HG03060 (cell line): ENCODE measurements around the gene MOCS1.
"Not testable (repeated sequence)": the region's sequence is repeated elsewhere in the genome, so short reads cannot be mapped to it uniquely, and the experiment has no call there.

Source experiments
- ATAC-seq: cut with Tn5 transposase; IDR thresholded peaks from one replicate; pipeline ENCODE4 v1.9.1; 2021; ENCODE audit warnings: low read depth, moderate number of reproducible peaks; ENCODE audit not compliant: unreplicated experiment

Gene MOCS1

DNA sequence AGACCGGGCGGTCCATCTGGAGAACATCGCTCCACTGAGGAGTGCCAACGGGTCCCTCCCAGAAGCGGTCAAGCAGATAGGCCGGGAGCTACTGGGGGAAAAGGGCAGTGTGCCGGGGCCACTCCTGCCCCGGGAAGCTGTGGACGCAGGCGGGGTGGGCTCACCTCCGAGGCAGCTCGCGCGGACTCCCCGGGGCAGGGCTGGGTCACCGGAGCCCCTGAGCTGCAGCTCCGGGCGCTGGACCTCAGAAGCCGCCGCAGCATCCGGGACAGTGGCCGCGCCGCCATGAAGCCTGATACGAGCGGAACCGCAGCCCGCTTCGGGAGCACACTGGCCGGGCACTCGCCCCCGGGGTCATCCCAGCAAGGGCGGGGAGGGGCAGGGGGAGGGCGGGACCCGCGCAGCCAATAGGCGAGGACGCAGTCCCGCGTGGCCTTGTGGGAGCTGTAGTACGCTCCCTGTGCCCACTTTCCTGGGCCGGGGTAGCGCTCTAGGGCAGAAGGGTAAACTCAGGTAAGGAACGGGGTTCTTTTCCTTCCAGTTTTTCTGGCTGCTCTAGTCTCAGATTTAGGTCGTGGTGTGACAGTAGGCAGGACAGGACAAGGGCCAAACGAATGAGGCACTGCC is at the start of gene MOCS1:
Gene MOCS1, minus strand, starts transcription at position 332 of the 627 bp plus-strand sequence. Its CDS starts 45 bp downstream, at position 287.
- no peak for ATAC-seq

DNA sequence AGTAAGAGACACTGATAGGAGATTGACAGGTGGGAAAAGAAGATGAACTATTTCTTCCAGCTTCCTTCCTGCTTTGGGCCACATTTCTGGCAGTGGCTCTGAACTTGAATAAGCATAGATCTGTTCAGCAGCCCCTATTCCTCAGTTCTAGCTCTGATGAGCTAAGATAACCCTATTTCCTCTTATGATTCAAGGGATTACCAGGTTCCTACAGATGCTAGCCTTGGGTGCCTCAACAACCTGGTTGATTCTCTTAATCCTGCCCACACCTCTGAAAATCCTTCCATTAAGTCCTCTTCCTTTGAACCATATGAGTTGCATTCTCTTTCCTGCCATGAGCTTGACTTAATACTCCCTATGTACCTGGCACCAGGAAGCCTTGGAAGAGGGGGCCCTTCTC is 49.8 kb upstream of the MOCS1 start:
- no peak for ATAC-seq

DNA sequence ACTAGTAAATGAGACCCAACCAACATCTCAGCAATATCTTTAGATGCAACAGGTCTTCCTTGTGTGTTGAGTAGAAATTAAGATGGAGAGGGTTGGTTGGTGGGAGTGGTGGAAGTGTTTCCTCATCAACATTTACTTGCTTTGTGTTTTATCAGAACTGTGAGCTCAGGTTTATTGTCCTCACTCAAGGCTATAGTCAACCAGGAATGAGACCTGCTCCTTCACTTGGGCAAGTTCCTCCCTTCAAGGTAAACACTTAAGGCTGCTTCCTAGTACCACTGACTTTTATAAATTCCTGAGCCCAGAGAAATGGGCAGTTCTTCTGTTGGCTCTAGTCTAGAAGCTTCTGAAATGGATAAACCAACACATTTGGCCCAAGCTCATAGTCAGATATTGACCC is 48.9 kb upstream of the MOCS1 start:
- ATAC-seq: no peak

DNA sequence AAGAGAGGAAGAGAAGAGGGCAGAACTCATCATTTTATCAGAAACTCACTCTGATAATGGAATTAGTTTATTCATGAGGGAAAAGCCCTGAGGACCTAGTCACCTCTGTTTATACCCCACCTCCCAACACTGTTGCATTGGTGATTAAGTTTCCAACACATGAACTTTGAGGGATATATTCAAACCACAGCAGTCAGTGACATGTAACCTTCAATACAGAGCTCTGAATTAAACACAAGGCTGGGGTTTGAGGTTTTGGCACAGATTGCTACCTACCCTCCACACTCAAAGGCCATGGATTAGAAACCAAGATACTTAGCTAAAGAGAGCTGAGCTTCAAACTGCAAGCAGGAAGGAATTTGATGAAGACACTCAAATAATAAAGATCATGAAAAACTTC is 48.5 kb upstream of the MOCS1 start:
- ATAC-seq: no peak

DNA sequence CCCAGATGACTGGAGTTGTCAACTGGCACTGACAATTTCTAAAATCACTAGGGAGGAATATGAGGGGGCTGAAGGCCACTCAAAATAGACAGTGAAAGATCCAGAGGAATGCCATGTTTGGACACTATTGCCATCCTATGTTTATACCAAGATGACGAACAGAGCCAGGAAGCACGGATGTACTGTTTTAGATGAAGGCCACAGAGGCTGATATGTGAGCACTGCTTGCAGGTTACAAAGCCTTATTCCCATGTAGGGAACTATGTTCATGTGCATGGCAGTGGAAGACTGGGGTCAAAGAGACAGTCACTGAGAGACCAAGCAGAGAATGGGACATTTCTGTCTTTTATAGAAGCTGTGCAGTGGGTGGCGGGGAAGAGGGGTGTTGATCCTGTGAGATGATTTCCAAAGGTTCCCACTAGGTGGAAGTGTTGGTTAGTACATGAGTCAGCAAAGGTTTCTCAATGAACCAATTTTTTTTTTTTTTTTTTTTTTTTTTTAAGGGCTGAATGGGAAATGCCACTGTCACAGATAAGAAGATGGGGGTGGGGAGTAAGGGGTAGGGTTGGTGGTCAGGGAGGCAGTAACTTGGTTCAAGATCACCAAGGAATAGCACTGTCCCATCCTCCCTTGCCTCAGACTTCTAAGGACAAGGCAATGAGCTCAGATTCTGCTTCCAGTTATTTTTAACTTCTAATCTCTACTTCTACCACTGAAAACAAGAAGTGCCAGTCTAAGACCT is 46.7 kb upstream of the MOCS1 start:
- ATAC-seq: no peak

DNA sequence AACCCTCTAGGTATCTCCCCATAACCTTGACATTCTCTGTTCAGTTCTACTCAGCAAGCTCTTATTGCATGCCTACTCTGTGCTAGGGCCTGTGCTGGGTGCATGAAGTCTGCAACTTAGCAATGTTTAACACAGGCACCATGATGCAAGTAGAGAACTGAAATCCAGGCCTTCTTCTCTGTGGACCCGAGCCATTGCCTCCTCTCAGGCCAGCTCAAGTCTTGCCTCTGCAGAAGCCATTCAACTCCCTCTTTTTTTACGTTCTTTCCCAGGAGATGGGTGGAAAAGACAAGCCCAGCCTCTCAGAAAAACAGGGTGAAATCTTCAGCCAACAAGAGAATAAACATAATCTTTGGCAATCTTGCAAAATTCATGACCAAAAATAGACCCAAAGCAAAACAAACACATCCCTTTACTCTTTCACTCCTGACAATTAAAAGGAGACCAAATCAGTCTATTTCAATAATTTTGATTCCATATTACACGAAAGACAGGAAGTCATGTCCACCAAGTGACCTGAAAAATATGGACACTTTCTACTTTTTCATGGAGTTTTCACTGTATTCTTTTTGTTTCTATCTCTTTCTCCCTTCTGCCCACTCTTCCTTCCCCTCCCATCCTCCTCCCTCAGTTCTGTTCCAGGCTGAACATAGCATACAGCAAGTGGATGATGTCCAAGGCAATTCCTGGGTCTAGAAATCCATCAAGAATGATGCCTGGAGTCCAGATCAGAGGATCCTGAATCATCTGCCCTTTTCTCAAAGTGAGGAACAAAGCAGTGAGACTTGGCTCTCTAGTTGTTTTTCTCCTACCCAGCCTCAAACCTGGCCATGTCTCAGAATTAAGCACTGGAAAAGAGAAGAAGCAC is 45.4 kb upstream of the MOCS1 start:
- no peak for ATAC-seq

DNA sequence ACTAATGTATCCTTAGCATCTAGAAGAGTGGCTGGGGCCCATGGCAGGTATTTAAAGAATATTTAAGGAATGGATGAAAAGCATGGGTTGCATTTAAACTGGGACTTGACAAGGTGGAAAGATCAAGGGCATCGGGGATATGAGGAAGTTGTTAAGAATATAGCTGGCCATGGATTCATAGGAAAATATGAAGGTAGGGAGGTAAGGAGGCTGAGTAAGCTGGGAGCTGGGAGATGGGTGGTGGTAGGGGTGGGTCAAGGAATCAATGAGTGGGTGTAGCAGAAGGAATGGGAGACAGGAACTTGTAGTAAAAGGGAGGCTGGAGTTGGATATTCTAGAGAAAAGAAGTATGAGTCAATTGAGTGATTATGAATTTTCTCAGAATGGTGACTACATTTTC is 44.0 kb upstream of the MOCS1 start:
- no peak for ATAC-seq

DNA sequence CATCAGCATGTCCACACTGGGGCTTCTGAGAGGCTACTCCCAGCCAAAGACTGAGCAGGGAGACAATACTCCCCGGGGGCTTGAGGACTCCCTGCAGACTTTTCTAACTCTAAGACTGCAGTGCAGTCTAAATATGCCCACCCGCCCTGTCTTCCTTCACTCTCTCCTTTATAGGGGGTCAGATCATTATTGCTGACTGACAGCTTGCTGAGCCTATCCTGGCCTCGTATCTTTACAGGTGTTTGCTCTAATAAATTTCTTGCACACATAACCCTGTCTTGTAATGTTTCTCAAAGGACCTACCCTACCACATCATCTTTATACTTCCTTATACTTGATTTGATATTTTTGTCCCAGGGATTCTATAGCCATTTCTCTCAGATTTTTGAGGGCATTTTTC is 39.4 kb upstream of the MOCS1 start:
- ATAC-seq: no peak

DNA sequence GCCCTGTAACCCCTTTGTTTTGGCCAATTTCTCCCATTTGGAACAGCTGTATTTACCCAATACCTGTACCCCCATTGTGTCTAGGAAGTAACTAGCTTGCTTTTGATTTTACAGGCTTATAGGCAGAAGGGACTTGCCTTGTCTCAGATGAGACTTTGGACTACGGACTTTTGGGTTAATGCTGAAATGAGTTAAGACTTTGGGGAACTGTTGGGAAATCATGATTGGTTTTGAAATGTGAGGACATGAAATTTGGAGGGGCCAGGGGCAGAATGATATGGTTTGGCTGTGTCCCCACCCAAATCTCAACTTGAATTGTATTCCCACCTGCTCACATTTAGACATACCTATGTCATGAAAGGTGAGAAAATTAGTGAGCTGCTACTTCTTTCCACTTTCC is 38.5 kb upstream of the MOCS1 start:
- ATAC-seq: not testable (repeated sequence)

DNA sequence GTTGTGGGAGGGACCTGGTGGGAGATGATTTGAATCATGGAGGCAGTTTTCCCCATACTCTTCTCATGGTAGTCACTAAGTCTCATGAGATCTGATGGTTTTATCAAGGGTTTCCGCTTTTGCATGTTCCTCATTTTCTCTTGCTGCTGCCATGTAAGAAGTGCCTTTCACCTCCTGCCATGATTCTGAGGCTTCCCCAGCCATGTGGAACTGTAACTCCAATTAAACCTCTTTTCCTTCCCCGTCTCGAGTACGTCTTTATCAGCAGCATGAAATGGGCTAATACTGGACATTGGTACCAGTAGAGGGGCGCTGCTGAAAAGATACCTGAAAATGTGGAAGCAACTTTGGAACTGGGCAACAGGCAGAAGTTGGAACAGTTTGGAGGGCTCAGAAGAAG is 36.9 kb upstream of the MOCS1 start:
- ATAC-seq: not testable (repeated sequence)

DNA sequence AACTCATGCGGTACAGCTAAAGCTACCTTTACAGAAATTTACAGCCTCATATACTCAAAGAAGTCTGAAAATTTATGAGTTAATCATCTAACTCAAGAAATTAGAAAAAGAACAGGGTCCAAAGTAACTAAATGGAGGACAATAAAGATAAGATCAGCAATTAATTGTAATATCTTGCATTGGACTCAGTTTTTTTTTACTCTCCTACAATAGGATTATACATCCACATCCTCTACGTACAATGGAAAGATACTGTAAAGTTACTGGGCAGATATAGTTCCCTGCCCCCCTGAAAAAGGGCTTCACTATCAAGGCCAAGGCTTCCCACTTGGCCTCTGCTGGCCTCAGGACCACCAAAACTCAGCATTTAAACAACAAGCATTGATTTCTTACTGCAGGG is 31.5 kb upstream of the MOCS1 start:
- no peak for ATAC-seq

DNA sequence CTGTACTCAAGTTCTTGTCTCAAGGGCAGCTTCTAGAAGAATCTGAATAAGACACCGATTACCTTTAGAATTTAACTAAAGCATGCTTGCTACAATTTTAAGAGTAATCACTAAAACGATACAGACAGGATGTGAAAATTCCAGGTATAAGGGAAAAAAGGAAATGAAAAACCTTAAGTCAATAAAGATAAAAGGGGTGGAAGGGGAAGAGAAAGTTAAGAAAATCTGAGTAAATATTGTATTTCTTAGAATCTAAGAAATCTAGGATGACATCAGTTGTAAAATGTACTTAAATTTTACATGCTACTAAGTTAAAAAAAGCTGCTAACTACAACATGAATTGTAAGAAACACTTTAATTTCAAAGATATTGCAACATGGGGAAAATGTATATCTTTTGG is 30.3 kb upstream of the MOCS1 start:
- no peak for ATAC-seq

DNA sequence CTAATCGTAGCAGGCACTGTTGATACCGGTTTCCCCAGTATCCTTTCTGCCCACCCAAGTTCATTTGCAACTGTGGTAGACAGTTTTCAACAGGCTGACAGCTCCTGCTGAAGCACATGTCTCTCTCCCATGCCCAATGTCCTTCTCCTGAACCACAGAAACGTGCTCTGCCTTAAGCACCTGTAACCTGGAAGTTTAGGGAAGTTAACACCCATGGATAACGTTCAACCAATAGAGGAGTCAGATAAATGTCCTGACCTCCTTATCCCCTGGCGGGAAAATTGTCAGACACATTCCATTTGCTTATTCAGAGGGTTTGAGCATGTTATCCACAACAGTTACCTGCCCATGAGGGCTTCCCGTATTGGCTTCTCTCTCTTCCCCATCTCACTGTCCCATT is 29.8 kb upstream of the MOCS1 start:
- no peak for ATAC-seq

DNA sequence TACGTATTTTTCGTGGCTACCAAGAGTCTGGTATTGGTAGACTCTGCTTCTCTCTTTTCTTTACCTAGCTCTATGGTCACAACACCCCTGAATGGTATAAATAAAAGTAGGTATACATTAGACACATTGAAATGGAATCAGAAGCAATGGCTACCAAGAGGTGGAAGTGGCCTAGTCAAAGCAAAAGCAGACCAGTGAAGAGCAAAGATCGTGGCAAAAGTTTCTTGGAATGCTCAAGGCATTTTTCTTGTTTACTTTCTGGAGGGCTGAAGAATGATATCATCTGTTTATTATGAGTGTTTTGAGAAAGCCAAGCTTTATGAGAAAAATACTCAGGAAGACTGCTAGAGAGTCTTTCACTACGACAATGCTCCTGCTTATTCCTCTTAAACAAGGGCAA is 28.6 kb upstream of the MOCS1 start:
- no peak for ATAC-seq

DNA sequence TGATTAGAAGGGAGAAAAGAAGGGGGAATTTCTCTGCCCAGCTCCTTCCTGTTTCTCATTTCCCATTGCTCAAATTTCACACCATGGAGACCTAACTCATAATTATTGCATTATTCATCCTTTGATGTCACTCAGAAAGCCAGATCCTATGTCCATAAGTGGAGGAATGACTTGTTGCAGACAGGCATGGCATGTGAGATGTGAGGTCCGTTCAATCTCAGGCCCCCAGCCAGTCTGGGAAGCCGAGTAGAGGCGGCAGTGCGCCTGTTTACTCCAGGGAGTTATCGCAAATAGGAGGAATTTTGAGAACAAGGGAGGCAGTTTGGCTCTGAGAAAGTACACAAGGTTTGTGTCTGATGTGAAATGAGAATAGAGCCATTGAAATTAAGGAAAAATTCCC is 26.9 kb upstream of the MOCS1 start:
- no peak for ATAC-seq

DNA sequence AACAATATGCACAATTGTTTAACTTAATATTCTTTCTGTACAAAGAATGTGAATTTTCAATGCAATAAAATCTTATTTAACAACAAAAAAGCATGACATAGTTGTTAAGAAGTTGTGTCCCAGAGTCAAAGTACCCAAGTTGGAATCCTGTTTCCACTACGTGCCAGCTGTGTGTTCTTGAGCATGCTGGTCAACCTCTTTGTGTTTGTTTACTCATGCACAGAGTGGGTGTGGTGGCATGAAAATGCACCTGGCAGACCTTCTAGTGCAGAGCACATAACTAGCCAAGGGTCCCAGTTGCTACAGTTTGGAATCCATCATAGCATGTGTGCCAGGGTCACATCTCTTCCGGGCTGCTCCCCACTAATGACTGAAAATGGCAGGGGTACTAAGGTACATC is 24.7 kb upstream of the MOCS1 start:
- no peak for ATAC-seq

DNA sequence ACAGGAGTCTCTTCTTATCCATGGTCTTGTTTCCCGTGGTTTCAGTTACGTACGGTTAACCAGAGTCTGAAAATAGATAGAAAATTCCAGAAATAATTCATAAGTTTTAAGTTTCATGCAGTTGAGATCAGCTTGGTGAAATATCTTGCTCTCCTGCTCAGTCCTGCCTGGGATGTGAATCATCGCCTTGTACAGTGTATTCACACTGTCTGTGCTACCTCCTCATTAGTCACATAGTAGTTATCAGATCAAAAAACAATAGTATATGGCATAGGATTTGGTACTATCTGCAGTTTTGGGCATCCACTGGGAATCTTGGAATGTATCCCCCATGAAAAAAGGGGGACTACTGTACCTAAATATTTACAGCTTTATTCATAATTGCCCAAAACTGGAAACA is 22.7 kb upstream of the MOCS1 start:
- ATAC-seq: no peak

DNA sequence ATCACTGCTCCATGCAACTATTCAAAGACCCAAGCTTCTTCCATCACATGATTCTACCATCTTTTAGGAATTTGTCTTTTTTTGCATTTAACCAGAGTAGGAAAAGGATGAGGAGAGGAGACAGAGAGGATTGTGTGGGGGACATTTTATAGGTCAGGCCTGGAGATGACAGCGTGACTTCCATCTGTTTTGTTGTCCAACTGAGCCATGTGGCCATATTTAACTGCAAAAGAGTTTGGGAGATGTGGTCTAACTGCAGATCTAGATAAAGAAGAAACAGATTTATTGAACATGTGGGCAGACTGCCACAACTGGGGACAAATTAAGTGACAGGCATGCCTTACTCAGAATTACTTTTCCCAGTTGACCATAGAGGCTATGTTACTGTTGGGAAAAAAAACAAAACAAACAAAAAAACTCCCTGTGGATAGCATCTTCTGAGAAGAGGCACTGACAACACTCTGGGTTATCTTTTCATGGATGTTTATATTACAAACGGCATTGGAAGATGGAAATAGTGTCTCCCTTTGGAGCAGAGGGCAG is 18.9 kb upstream of the MOCS1 start:
- ATAC-seq: no peak

DNA sequence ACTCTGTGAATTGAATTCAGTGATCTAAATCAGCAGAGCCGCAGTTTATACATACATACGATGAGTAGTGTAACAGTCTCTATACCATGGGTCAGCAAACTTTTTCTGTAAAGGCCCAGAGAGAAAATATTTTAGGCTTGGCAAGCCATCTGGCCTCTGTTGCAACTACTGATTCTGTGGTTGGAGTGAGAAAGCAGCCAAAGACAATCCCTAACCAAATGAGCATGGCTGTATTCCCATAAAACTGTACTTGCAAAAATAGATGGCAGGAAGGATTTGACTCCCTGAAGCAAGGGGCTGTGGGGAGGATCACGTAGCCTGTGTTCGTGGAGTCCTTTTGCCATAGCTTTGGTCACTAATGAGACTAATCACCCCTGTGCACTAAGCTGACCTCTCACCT is 17.9 kb upstream of the MOCS1 start:
- ATAC-seq: no peak

DNA sequence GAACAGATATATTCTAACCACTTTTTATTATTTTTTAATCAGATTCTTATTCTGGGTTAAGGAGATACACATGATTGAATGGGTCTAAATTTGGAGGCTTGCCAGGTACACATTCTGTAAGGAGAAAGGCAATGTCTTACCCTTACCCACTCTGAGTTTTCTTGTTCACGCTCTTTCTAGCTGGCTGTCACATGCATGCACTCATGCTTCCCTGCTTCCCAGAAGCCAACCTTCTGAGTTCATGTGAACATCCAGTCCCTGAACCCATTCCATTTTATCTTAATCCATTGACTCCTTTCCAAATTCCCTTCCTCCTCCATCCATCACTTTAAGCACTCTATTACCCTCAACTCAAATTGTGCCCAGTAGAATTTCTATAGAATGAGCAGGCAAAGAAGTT is 17.5 kb upstream of the MOCS1 start:
- no peak for ATAC-seq

DNA sequence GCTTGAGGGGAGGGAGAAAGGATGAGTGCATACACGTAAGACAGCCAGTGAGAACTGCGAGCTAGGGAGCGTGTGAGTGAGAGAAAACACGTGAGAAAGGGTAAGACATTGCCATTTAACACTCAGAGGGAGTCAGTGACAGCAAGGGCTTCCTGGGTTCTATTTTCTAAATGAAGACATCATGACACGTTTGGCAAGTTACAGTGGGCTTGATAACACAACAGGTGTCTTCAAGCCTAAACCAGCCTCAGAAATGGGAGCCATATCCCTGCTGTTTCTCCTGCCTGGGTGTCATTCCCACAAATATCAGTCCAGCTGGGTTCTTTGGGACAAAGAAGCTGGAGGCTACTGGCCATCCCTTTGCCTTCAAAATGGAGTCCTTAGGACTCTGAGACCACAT is 16.9 kb upstream of the MOCS1 start:
- no peak for ATAC-seq
